SK-N-SH (cell line): ENCODE data around the gene SENP3. TPM values are rescaled to one million over a fixed set of nuclear protein-coding genes. Genes with fewer than 3 reads are reported as not detected.

Experiments used
- CTCF ChIA-PET: fragments of 300-600, 350-600 bp; formaldehyde crosslinking; extraction: SDS; loops from one replicate; lab custom pipeline; 2021; lab: Yijun Ruan, JAX
- POLR2A ChIA-PET: fragments of 350-600 bp; sonication (Branson Sonifier 250); formaldehyde crosslinking; extraction: SDS; loops from one replicate; lab custom pipeline; 2020; ENCODE audit warnings: antibody characterized with exemption, inconsistent platforms; lab: Yijun Ruan, JAX
- DNase-seq: peaks from one replicate; pipeline ENCODE4 v3.0.0; 2012
- H2AFZ ChIP-seq: fragments of 200-600 bp; sonication (generic); 2 replicates; pipeline ENCODE4 v1.8.1; 2016; ENCODE audit warnings: antibody characterized with exemption, mild to moderate bottlenecking, low read depth
- H3F3A ChIP-seq: fragments of 200-600 bp; sonication (generic); replicated peaks from 2 replicates; pipeline ENCODE3; 2016; ENCODE audit warnings: antibody characterized with exemption, mild to moderate bottlenecking; ENCODE audit not compliant: insufficient read depth
- H3K27ac ChIP-seq, 2 experiments: fragments of 200-500 bp in 1 of 2; fragments of 200-600 bp in 1 of 2; sonication (Bioruptor generic) in 1 of 2; sonication (generic), shearing (Covaris generic) in 1 of 2; 2 replicates each; pipeline versions ENCODE4 v1.5.1 to v1.6.1; 2014 to 2016; ENCODE audit warnings: low read depth in 2 of 2, inconsistent platforms in 1 of 2, low read length in 1 of 2, mild to moderate bottlenecking in 1 of 2, mixed read lengths in 1 of 2
- H3K27me3 ChIP-seq: fragments of 200-600 bp; sonication (generic), shearing (Covaris generic); 2 replicates; pipeline ENCODE4 v1.6.1; 2016; ENCODE audit warnings: mixed run types; ENCODE audit not compliant: insufficient read depth
- H3K36me3 ChIP-seq, 2 experiments: fragments of 200-500 bp in 1 of 2; fragments of 200-600 bp in 1 of 2; sonication (Bioruptor generic) in 1 of 2; sonication (generic) in 1 of 2; replicated peaks in 1 of 2; 2 replicates each; pipeline versions ENCODE3 to v1.5.1; 2014 to 2016; ENCODE audit warnings: low read length in 1 of 2, mild to moderate bottlenecking in 1 of 2; ENCODE audit not compliant: insufficient read depth in 2 of 2, control insufficient read depth in 1 of 2
- H3K4me1 ChIP-seq, 2 experiments: fragments of 200-500 bp in 1 of 2; fragments of 200-600 bp in 1 of 2; sonication (Bioruptor generic) in 1 of 2; sonication (generic), shearing (Covaris generic) in 1 of 2; 2 replicates each; pipeline versions ENCODE4 v1.5.1 to v1.6.1; 2014 to 2016; ENCODE audit warnings: low read depth in 1 of 2, low read length in 1 of 2, mixed run types in 1 of 2; ENCODE audit not compliant: insufficient read depth in 2 of 2, control insufficient read depth in 1 of 2
- H3K4me2 ChIP-seq: fragments of 200-600 bp; sonication (generic), shearing (Covaris generic); 2 replicates; pipeline ENCODE4 v1.6.1; 2017; ENCODE audit warnings: mixed run types
- H3K4me3 ChIP-seq, 2 experiments: fragments of 200-500 bp in 1 of 2; fragments of 200-600 bp in 1 of 2; sonication (Bioruptor generic) in 1 of 2; sonication (generic), shearing (Covaris generic) in 1 of 2; 2 replicates each; pipeline versions ENCODE4 v1.5.1 to v1.8.1; 2014 to 2016; ENCODE audit warnings: low read depth in 2 of 2, inconsistent platforms in 1 of 2, low read length in 1 of 2, mild to moderate bottlenecking in 1 of 2, mixed read lengths in 1 of 2, moderate library complexity in 1 of 2
- H3K79me2 ChIP-seq: fragments of 200-600 bp; sonication (generic); 2 replicates; pipeline ENCODE4 v1.8.1; 2017; ENCODE audit warnings: mild to moderate bottlenecking; ENCODE audit not compliant: insufficient read depth
- H3K9ac ChIP-seq: fragments of 200-600 bp; sonication (generic); 2 replicates; pipeline ENCODE4 v1.6.1; 2017; ENCODE audit warnings: mixed run types
- H3K9me2 ChIP-seq: fragments of 200-600 bp; sonication (generic); 2 replicates; pipeline ENCODE4 v1.6.1; 2017; ENCODE audit warnings: mixed run types
- H3K9me3 ChIP-seq: fragments of 200-600 bp; sonication (generic); 2 replicates; pipeline ENCODE4 v1.6.1; 2017; ENCODE audit warnings: mixed run types, mild to moderate bottlenecking, moderate library complexity
- H4K20me1 ChIP-seq: fragments of 200-600 bp; sonication (generic); 2 replicates; pipeline ENCODE4 v1.6.1; 2017; ENCODE audit warnings: mild to moderate bottlenecking, mixed run types; ENCODE audit not compliant: insufficient read depth
- EZH2phosphoT487 ChIP-seq: fragments of 200-600 bp; sonication (generic); IDR thresholded peaks from 2 replicates; pipeline ENCODE4 v1.6.1; 2017; ENCODE audit warnings: low read depth, mixed run types, mild to moderate bottlenecking, antibody characterized with exemption, moderate library complexity, borderline replicate concordance
- FOXJ3 ChIP-seq: sonication (generic); formaldehyde crosslinking; IDR thresholded peaks from 2 replicates; pipeline ENCODE4 v1.5.1; 2020; ENCODE audit warnings: mild to moderate bottlenecking, missing genetic modification reagents
- FOXM1 ChIP-seq: IDR thresholded peaks from 2 replicates; pipeline ENCODE4 v1.4.0; 2012; ENCODE audit warnings: low read depth, mild to moderate bottlenecking
- JUND ChIP-seq: IDR thresholded peaks from 2 replicates; pipeline ENCODE4 v1.4.0; 2012
- POLR2AphosphoS5 ChIP-seq: IDR thresholded peaks from 2 replicates; pipeline ENCODE4 v1.6.1; 2012; ENCODE audit warnings: low read depth, low read length
- RAD21 ChIP-seq: IDR thresholded peaks from 2 replicates; pipeline ENCODE4 v1.6.1; 2012; ENCODE audit warnings: mild to moderate bottlenecking, low read length
- TCF12 ChIP-seq: IDR thresholded peaks from 2 replicates; pipeline ENCODE4 v1.4.0; 2012
- WGBS: methylation state at CpG from one replicate; pipeline ENCODE4 v1.1.6; 2017; ENCODE audit warnings: low lambda C conversion rate; 5-methylcytosine and 5-hydroxymethylcytosine counted together
- polyA plus RNA-seq, 3 experiments: library from polyadenylated mRNA; depleted of rRNA; stranded (reverse); fragments of >200 nt; gene quantifications; 2 replicates each; pipeline ENCODE4 v1.2.3, GENCODE V29; 2012
- TF ChIP-seq, protein P1 (sequence below): fragments of 200-600 bp; sonication (generic); IDR thresholded peaks from 2 replicates; pipeline ENCODE4 v1.6.1; 2017; ENCODE audit warnings: antibody characterized with exemption, mild to moderate bottlenecking, moderate library complexity
- TF ChIP-seq, protein P2 (sequence below): fragments of 150-350 bp; IDR thresholded peaks from 2 replicates; pipeline ENCODE4 v1.6.1; 2016; ENCODE audit warnings: mild to moderate bottlenecking, low read depth, low read length

Gene SENP3
- polyA plus RNA-seq, 1 of the 3 experiments (the other 2 are of a cell fraction): 80.8 TPM

DNA sequence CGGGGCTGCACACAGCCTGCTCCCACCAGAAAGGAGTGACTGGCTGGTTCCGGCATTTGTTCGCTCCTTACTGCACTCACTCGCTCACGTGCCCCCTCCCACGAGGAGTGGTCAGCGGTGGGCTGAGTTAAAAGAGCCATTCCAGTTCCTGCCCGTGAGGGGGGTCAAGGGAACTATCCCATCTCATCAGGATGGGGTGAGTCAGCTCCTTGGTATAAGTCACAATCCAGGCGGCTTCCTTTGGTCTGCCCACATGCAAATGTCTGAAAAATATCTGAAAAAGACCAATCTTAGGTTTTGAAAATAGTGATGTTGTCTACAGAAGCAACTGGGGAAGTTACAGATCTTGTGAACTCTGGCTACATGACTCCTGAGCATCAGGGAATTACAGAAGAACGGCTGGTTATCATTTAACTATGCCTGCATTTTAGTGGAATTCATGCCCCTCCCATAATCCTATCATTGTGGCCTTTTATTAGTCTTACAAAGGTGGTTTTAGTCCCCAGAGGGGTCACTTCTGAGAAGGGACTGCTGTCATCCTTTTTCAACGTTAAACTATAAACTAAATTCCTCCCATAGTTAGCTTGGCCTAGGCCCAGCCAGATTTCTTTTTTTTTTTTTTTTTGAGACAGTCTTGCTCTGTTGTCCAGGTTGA is 22.7 kb upstream of the SENP3 start (continued):
- TF ChIP-seq, protein P1, sequence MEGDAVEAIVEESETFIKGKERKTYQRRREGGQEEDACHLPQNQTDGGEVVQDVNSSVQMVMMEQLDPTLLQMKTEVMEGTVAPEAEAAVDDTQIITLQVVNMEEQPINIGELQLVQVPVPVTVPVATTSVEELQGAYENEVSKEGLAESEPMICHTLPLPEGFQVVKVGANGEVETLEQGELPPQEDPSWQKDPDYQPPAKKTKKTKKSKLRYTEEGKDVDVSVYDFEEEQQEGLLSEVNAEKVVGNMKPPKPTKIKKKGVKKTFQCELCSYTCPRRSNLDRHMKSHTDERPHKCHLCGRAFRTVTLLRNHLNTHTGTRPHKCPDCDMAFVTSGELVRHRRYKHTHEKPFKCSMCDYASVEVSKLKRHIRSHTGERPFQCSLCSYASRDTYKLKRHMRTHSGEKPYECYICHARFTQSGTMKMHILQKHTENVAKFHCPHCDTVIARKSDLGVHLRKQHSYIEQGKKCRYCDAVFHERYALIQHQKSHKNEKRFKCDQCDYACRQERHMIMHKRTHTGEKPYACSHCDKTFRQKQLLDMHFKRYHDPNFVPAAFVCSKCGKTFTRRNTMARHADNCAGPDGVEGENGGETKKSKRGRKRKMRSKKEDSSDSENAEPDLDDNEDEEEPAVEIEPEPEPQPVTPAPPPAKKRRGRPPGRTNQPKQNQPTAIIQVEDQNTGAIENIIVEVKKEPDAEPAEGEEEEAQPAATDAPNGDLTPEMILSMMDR: no peak
- TF ChIP-seq FOXM1: no peak

DNA sequence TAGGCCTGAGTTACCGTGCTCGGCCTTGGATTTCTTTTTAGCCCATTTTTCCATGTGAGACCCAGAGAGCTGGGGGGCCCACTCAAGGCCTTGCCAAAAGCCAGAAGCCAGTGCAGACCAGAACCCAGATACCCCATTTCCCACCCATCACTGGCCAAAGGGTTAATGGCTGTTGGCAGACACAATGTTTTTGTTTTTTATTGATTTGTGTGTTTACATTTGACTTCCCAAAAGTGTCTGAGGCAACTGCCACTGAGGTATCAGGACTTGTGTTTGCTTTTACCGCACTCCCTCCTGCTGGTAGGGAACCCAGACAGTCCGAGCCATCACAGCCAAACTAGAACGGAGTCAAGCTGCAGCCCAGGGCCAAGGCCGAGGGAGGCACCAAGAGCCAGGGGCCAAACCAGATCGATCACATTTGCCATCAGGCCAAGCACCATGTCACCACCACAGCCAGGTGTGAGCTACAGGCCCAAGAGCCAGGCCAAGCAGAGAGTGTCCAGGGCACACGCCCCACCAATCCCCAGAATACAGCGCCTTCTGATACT is 20.6 kb upstream of the SENP3 start:
- CTCF ChIA-PET: interaction anchor here (1.3 to 6.8 kb wide), 3 partner anchors 20 to 42 kb away, joined by 3 to 32 read pairs (median 9); partner anchors contain the start of gene SENP3
- Histone ChIP-seq H3K27me3 (no peaks in the 10 kb centered on the region; the same call in 1 of the 2 replicates), H3K4me2 (no peak overlapping the region), H3F3A (no peaks in the 10 kb centered on the region), H3K9me2 (no peaks in the 10 kb centered on the region), H3K4me3 (no peak overlapping the region), H3K36me3 (no peaks in the 10 kb centered on the region), H3K27ac (no peak overlapping the region), H2AFZ (no peak overlapping the region), H3K4me1 (no peaks in the 10 kb centered on the region), H3K9me3 (peaks cover 3% of the 10 kb centered on the region; the same call in 1 of the 2 replicates), H4K20me1 (no peaks in the 10 kb centered on the region), H3K9ac (no peak overlapping the region), H3K79me2 (no peaks in the 10 kb centered on the region)
- POLR2A ChIA-PET: no interaction called here
- DNase-seq: no peak
- 84% methylated on average over 9 of the region's 9 CpGs for WGBS
- TF ChIP-seq POLR2AphosphoS5 (no peak), FOXJ3 (CRISPR knock-in tag) (no peak), TCF12 (no peak), EZH2phosphoT487 (no peak), RAD21 (no peak), JUND (no peak)
- TF ChIP-seq, protein P1: no peak
- TF ChIP-seq, protein P2, sequence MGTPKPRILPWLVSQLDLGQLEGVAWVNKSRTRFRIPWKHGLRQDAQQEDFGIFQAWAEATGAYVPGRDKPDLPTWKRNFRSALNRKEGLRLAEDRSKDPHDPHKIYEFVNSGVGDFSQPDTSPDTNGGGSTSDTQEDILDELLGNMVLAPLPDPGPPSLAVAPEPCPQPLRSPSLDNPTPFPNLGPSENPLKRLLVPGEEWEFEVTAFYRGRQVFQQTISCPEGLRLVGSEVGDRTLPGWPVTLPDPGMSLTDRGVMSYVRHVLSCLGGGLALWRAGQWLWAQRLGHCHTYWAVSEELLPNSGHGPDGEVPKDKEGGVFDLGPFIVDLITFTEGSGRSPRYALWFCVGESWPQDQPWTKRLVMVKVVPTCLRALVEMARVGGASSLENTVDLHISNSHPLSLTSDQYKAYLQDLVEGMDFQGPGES: no peak
